ENCODE data around the gene ANO1.

The ANO1 gene

DNA sequence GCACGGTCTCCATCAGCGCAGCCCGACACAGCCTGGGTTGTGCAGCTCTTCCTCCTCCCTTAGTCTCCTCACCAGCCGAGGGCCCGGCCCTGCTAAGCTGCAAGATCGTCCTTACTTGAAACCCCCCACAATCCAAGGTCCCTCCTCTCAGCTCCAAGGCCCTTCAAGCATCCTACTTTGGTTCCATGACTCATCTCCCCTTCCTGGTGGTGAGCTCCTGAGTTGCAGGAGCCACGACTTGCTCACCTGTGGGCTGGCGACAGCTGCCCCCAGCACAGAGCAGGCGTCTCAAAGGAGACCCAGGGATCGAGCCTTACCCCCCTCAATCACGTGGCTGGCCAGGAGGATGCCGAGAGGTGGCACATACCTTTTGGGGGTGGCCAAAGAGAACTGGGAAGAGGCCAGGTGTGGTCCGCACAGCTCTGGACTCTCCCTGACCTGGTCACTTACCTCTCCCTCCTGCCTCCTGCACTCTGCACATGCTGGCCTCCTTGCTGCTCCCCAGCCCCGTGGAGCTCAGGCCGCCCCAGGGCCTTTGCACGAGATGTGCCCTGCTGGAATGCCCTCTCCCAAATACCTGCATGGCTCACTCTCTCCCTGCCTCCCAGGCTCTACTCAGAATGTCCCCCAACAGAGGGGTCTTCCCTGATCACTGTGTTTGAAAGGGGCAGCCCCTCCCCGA lies 89.7 kb downstream of the ANO1 start:
- H3K4me3 ChIP-seq (ENCODE audit: low read depth, low read length) = no peak overlapping the region
- no peak for DNase-seq (ENCODE audit: low read depth)
- in situ Hi-C loops (cut with HindIII; ENCODE audit: low sequenced_read_pairs) = no loop called here
- TF ChIP-seq, protein P1, sequence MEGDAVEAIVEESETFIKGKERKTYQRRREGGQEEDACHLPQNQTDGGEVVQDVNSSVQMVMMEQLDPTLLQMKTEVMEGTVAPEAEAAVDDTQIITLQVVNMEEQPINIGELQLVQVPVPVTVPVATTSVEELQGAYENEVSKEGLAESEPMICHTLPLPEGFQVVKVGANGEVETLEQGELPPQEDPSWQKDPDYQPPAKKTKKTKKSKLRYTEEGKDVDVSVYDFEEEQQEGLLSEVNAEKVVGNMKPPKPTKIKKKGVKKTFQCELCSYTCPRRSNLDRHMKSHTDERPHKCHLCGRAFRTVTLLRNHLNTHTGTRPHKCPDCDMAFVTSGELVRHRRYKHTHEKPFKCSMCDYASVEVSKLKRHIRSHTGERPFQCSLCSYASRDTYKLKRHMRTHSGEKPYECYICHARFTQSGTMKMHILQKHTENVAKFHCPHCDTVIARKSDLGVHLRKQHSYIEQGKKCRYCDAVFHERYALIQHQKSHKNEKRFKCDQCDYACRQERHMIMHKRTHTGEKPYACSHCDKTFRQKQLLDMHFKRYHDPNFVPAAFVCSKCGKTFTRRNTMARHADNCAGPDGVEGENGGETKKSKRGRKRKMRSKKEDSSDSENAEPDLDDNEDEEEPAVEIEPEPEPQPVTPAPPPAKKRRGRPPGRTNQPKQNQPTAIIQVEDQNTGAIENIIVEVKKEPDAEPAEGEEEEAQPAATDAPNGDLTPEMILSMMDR (IDR thresholded peaks at IDR 0.05; ENCODE audit: low read depth, low read length, missing control alignments) = no peak

GRCh38 chr11:70168405-70168754 lies 90.3 kb downstream of the ANO1 start:
- no peak for DNase-seq (ENCODE audit: low read depth)
- in situ Hi-C loops (cut with HindIII; ENCODE audit: low sequenced_read_pairs) = no loop called here
- TF ChIP-seq, protein P1 (IDR thresholded peaks at IDR 0.05; ENCODE audit: low read depth, low read length, missing control alignments) = no peak
- H3K4me3 ChIP-seq (ENCODE audit: low read depth, low read length) = no peak overlapping the region

GRCh38 chr11:70169127-70169526 lies 91.0 kb downstream of the ANO1 start:
- TF ChIP-seq, protein P1 (IDR thresholded peaks at IDR 0.05; ENCODE audit: low read depth, low read length, missing control alignments) = no peak
- no peak overlapping the region for H3K4me3 ChIP-seq (ENCODE audit: low read depth, low read length)
- in situ Hi-C loops (cut with HindIII; ENCODE audit: low sequenced_read_pairs) = no loop called here
- no peak for DNase-seq (ENCODE audit: low read depth)

- no peak for DNase-seq (ENCODE audit: low read depth)
- TF ChIP-seq, protein P1 (IDR thresholded peaks at IDR 0.05; ENCODE audit: low read depth, low read length, missing control alignments) = no peak
- in situ Hi-C loops (cut with HindIII; ENCODE audit: low sequenced_read_pairs) = no loop called here
- no peak overlapping the region for H3K4me3 ChIP-seq (ENCODE audit: low read depth, low read length)
Observed at GRCh38 chr11:70169632-70170031, 91.5 kb downstream of the ANO1 start.

- in situ Hi-C loops (cut with HindIII; ENCODE audit: low sequenced_read_pairs) = no loop called here
- TF ChIP-seq, protein P1 (IDR thresholded peaks at IDR 0.05; ENCODE audit: low read depth, low read length, missing control alignments) = no peak
- no peak for DNase-seq (ENCODE audit: low read depth)
- no peak overlapping the region for H3K4me3 ChIP-seq (ENCODE audit: low read depth, low read length)
Observed at GRCh38 chr11:70170596-70171210, 92.6 kb downstream of the ANO1 start.

DNA sequence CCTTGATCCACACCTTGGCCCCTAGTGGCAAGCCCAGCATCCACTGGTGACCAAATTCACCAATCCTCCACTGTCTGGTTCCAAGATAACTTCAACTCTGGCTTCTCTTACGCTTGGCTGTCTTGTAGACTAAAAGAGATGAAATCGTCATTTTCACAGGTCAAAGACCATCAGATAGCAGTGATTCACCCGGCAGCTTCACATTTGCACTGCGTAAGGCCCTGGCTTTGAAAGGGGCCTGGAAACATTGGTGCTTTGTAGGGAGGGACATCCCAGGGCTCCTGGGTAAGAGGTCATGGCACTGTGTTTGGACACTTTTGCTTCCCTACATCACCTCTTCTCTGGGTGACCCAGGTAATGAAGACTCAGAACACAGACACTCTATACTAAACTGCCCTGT lies 94.9 kb downstream of the ANO1 start:
- DNase-seq (ENCODE audit: low read depth) = no peak
- TF ChIP-seq, protein P1 (IDR thresholded peaks at IDR 0.05; ENCODE audit: low read depth, low read length, missing control alignments) = no peak
- in situ Hi-C loops (cut with HindIII; ENCODE audit: low sequenced_read_pairs) = no loop called here
- H3K4me3 ChIP-seq (ENCODE audit: low read depth, low read length) = no peak overlapping the region

All from astrocyte of the cerebellum (primary cell).